Measurements from ENCODE around the gene CAMK2D. TPM values are rescaled to one million over a fixed set of nuclear protein-coding genes. Genes with fewer than 3 reads are reported as not detected.

CAMK2D gene
- total RNA-seq, 2 experiments from 2014 or later, result 104 to 120 TPM

DNA sequence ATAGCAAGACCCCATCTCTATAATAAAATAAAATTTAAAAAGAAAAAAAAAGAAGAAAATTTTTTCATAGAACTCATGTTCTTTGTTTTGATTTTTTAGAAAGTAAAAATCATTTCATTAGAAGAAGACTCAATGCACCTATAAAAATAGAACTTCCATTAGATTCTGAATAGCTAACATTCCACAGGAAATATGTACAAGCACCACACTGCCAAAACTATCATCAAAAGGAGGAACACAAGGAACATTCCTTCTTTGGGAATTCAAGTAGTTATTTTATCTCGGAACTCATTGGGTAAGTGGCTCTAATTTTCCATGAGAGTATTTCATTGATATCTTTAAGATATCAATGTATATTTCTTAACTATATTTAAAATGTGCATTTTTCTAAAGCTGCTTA, 157.6 kb downstream of the CAMK2D start:
- BruUV-seq (replicated peaks), result no TSS peak
- H4K20me1 ChIP-seq (ENCODE audit: insufficient read depth, low read length), result no peaks in the 10 kb centered on the region
- H3K4me2 ChIP-seq (ENCODE audit: low read length), result no peak overlapping the region
- H3K79me2 ChIP-seq (ENCODE audit: insufficient read depth, low read depth, low read length), result peaks cover 10% of the 10 kb centered on the region; the same call in 1 of the 2 replicates
- ChIA-PET CTCF (ENCODE audit: unreplicated experiment) (no interaction called here), POLR2A (interaction anchor here (0.6 to 1.6 kb wide), 3 partner anchors 9 to 36 kb away, joined by 3 to 4 read pairs (median 3); no protein-coding TSS in a partner anchor)
- no peak overlapping the region for H3K27ac ChIP-seq (ENCODE audit: low read depth, low read length, poor library complexity, severe bottlenecking)
- peaks cover 11% of the 10 kb centered on the region; the same call in 1 of the 2 replicates for H3K9me3 ChIP-seq (ENCODE audit: low read length)
- DNase-seq (ENCODE audit: low spot score), result no peak
- H3K4me1 ChIP-seq (ENCODE audit: insufficient read depth, low read length, poor library complexity, severe bottlenecking), result peaks cover 23% of the 10 kb centered on the region
- H3K36me3 ChIP-seq (ENCODE audit: insufficient read depth, low read length), result peaks cover 84% of the 10 kb centered on the region
- H3K9me2 ChIP-seq (ENCODE audit: insufficient read depth, low read length), result no peaks in the 10 kb centered on the region
- intact Hi-C loops (cut with micrococcal nuclease; ENCODE audit: unreplicated experiment), result no loop called here
- TF ChIP-seq, protein P1, sequence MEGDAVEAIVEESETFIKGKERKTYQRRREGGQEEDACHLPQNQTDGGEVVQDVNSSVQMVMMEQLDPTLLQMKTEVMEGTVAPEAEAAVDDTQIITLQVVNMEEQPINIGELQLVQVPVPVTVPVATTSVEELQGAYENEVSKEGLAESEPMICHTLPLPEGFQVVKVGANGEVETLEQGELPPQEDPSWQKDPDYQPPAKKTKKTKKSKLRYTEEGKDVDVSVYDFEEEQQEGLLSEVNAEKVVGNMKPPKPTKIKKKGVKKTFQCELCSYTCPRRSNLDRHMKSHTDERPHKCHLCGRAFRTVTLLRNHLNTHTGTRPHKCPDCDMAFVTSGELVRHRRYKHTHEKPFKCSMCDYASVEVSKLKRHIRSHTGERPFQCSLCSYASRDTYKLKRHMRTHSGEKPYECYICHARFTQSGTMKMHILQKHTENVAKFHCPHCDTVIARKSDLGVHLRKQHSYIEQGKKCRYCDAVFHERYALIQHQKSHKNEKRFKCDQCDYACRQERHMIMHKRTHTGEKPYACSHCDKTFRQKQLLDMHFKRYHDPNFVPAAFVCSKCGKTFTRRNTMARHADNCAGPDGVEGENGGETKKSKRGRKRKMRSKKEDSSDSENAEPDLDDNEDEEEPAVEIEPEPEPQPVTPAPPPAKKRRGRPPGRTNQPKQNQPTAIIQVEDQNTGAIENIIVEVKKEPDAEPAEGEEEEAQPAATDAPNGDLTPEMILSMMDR (conservative IDR thresholded peaks at IDR 0.05; ENCODE audit: low read length), result no peak
- TF ChIP-seq EZH2phosphoT487 (IDR thresholded peaks at IDR 0.05; ENCODE audit: borderline replicate concordance, low read depth, low read length), result no peak
- H2AFZ ChIP-seq (ENCODE audit: low read length), result no peak overlapping the region
- no peak overlapping the region for H3K4me3 ChIP-seq (ENCODE audit: low read depth, low read length, poor library complexity, severe bottlenecking)

DNA sequence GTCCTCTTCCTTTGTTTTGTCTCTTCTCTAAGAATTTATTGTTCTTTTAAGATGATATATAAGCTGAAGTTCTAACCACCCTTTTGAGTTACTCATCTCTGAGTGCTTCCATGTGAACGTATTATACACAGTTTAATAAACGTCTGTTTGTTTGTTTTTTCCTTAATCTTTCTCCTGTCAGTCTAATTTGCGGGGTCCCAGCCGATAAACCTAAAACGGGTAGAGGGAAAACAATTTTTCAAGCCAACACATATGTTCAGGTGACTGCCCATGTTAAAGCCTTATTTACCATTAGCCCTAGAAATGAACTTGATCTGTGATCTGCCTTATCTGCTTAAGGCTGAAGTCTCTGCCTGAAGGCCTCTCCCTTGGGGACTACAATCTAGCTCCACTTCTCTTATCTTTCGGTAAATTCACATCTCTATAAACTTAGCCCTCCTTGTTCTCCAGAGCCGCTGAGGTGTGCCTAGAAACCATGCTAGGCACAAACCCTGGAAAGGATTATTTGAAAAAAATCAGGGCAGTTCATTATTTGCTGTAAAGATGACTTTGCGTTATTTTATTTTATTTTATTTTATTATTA, 158.8 kb downstream of the CAMK2D start:
- TF ChIP-seq EZH2phosphoT487 (IDR thresholded peaks at IDR 0.05; ENCODE audit: borderline replicate concordance, low read depth, low read length), result no peak
- TF ChIP-seq, protein P1 (conservative IDR thresholded peaks at IDR 0.05; ENCODE audit: low read length), result no peak
- Histone ChIP-seq H3K4me3 (ENCODE audit: low read depth, low read length, poor library complexity, severe bottlenecking) (no peak overlapping the region), H3K27ac (ENCODE audit: low read depth, low read length, poor library complexity, severe bottlenecking) (no peak overlapping the region), H3K36me3 (ENCODE audit: insufficient read depth, low read length) (peaks cover 85% of the 10 kb centered on the region), H4K20me1 (ENCODE audit: insufficient read depth, low read length) (no peaks in the 10 kb centered on the region), H3K4me1 (ENCODE audit: insufficient read depth, low read length, poor library complexity, severe bottlenecking) (peaks cover 13% of the 10 kb centered on the region), H2AFZ (ENCODE audit: low read length) (no peak overlapping the region), H3K4me2 (ENCODE audit: low read length) (no peak overlapping the region), H3K9me2 (ENCODE audit: insufficient read depth, low read length) (no peaks in the 10 kb centered on the region), H3K79me2 (ENCODE audit: insufficient read depth, low read depth, low read length) (peaks cover 7% of the 10 kb centered on the region; the same call in 1 of the 2 replicates), H3K9me3 (ENCODE audit: low read length) (peaks cover 11% of the 10 kb centered on the region; the same call in 1 of the 2 replicates)
- TSS peak; percentile 2 for BruUV-seq (replicated peaks)
- CTCF ChIA-PET (ENCODE audit: unreplicated experiment), result no interaction called here
- intact Hi-C loops (cut with micrococcal nuclease; ENCODE audit: unreplicated experiment), result no loop called here
- POLR2A ChIA-PET, result interaction anchor here (0.9 kb wide), 1 partner anchor 11 kb away, joined by 3 read pairs; no protein-coding TSS in a partner anchor
- DNase-seq (ENCODE audit: low spot score), result no peak

DNA sequence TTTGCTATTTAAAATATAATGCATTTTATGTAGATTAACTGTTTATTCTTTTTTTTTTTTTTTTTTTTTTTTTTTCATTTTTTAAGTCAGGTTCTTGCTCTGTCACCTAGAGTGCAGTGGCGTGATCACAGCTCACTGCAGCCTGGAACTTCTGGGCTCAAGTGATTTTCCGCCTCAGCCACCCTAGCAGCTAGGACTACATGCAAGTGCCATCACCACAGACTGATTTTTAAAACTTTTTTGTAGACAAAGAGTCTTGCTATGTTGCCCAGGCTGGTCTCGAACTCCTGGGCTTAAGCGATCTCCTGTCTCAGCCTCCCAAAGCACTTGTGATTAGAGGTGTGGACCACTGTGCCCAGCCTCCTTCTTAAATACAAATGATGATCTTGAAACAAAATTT, 159.9 kb downstream of the CAMK2D start:
- ChIA-PET CTCF (ENCODE audit: unreplicated experiment) (no interaction called here), POLR2A (no interaction called here)
- H4K20me1 ChIP-seq (ENCODE audit: insufficient read depth, low read length), result no peaks in the 10 kb centered on the region
- peaks cover 84% of the 10 kb centered on the region for H3K36me3 ChIP-seq (ENCODE audit: insufficient read depth, low read length)
- BruUV-seq (replicated peaks), result no TSS peak
- intact Hi-C loops (cut with micrococcal nuclease; ENCODE audit: unreplicated experiment), result no loop called here
- no peak overlapping the region for H3K4me2 ChIP-seq (ENCODE audit: low read length)
- H3K79me2 ChIP-seq (ENCODE audit: insufficient read depth, low read depth, low read length), result peaks cover 2% of the 10 kb centered on the region; the same call in 1 of the 2 replicates
- H3K27ac ChIP-seq (ENCODE audit: low read depth, low read length, poor library complexity, severe bottlenecking), result no peak overlapping the region
- peaks cover 2% of the 10 kb centered on the region for H3K4me1 ChIP-seq (ENCODE audit: insufficient read depth, low read length, poor library complexity, severe bottlenecking)
- DNase-seq (ENCODE audit: low spot score), result no peak
- no peak overlapping the region for H3K4me3 ChIP-seq (ENCODE audit: low read depth, low read length, poor library complexity, severe bottlenecking)
- peaks cover 11% of the 10 kb centered on the region; the same call in 1 of the 2 replicates for H3K9me3 ChIP-seq (ENCODE audit: low read length)
- no peak overlapping the region for H2AFZ ChIP-seq (ENCODE audit: low read length)
- H3K9me2 ChIP-seq (ENCODE audit: insufficient read depth, low read length), result no peaks in the 10 kb centered on the region
- TF ChIP-seq, protein P1 (conservative IDR thresholded peaks at IDR 0.05; ENCODE audit: low read length), result no peak
- TF ChIP-seq EZH2phosphoT487 (IDR thresholded peaks at IDR 0.05; ENCODE audit: borderline replicate concordance, low read depth, low read length), result no peak

Measured in OCI-LY7 (cell line).